AG09309 (cell line): ENCODE data around the gene PTPRG.

Source experiments
- DNase-seq: peaks from one replicate; pipeline ENCODE4 v3.0.0-alpha.2; 2010; ENCODE audit warnings: low read depth
- H3K4me3 ChIP-seq: 2 replicates; pipeline ENCODE4 v1.5.1; 2011; ENCODE audit warnings: mild to moderate bottlenecking, low read depth, low read length, moderate library complexity; ENCODE audit not compliant: control insufficient read depth
- CTCF ChIP-seq: IDR thresholded peaks from 2 replicates; pipeline ENCODE4 v1.5.1; 2011; ENCODE audit warnings: mild to moderate bottlenecking, low read depth, low read length, inconsistent platforms; ENCODE audit not compliant: insufficient read depth, control insufficient read depth; ENCODE audit errors: missing control alignments

PTPRG gene

GRCh38 chr3:61574854-61575253 is 13.5 kb downstream of the PTPRG start:
- peak overlapping the region; percentile 7 for H3K4me3 ChIP-seq
- no peak for TF ChIP-seq CTCF
- peak; percentile 99 for DNase-seq

- no peak for TF ChIP-seq CTCF
- H3K4me3 ChIP-seq = no peak overlapping the region
- DNase-seq = no peak
Measured at GRCh38 chr3:61575893-61576292, 14.5 kb downstream of the PTPRG start.

GRCh38 chr3:61577760-61578159 is 16.4 kb downstream of the PTPRG start:
- DNase-seq = no peak
- no peak for TF ChIP-seq CTCF
- no peak overlapping the region for H3K4me3 ChIP-seq

GRCh38 chr3:61578667-61579367 is 17.4 kb downstream of the PTPRG start:
- TF ChIP-seq CTCF = no peak
- no peak for DNase-seq

GRCh38 chr3:61579685-61580084 is 18.3 kb downstream of the PTPRG start:
- no peak for TF ChIP-seq CTCF
- DNase-seq = no peak
- no peak overlapping the region for H3K4me3 ChIP-seq

More at GRCh38 chr3:61578667-61579367, 17.4 kb downstream of the PTPRG start:
- H3K4me3 ChIP-seq = no peak overlapping the region

- no peak for DNase-seq
- no peak overlapping the region for H3K4me3 ChIP-seq
- no peak for TF ChIP-seq CTCF
Measured at GRCh38 chr3:61580982-61581643, 19.7 kb downstream of the PTPRG start.
